Caco-2 (cell line): ENCODE measurements around the gene SSTR5. TPM values are rescaled to one million over a fixed set of nuclear protein-coding genes. Genes with fewer than 3 reads are reported as not detected.

Source experiments
- BruUV-seq: library from RNA; stranded (reverse); fragments of 400-500 nt; replicated peaks from 2 replicates; lab custom pipeline; 2021; lab: Mats Ljungman, UMichigan
- CTCF ChIA-PET: fragments of 300-600 bp; sonication (Branson Sonifier 250); formaldehyde crosslinking; loops from one replicate; lab custom pipeline; 2022; ENCODE audit warnings: antibody characterized with exemption; lab: Charles Lee
- POLR2A ChIA-PET: fragments of 300-600 bp; sonication (Branson Sonifier 250); formaldehyde crosslinking; loops from one replicate; lab custom pipeline; 2022; ENCODE audit warnings: antibody characterized with exemption; lab: Charles Lee
- DNase-seq, 2 experiments: peaks; one replicate each; pipeline versions ENCODE4 v3.0.0 to v3.0.0-alpha.2; 2020 to 2022
- H3K27me3 ChIP-seq: replicated peaks from 2 replicates; pipeline ENCODE4 v1.6.0; 2011; ENCODE audit warnings: low read length; ENCODE audit not compliant: control insufficient read depth, insufficient read depth
- H3K36me3 ChIP-seq: 2 replicates; pipeline ENCODE4 v1.5.1; 2011; ENCODE audit warnings: low read length; ENCODE audit not compliant: control insufficient read depth, insufficient read depth
- H3K4me1 ChIP-seq: fragments of 250-450 bp; sonication (Bioruptor Pico); 2 replicates; pipeline ENCODE4 v1.5.1; 2020; ENCODE audit warnings: mild to moderate bottlenecking
- H3K4me3 ChIP-seq: 2 replicates; pipeline ENCODE4 v1.5.1; 2011; ENCODE audit warnings: low read depth, mild to moderate bottlenecking, control low read depth, low read length
- H3K9me3 ChIP-seq: fragments of 250-450 bp; sonication (Bioruptor Pico); 2 replicates; pipeline ENCODE4 v1.5.1; 2020; ENCODE audit warnings: mild to moderate bottlenecking, moderate library complexity
- H3K27ac Mint-ChIP-seq: one replicate; pipeline ENCODE4 v1.8.0; 2022; ENCODE audit warnings: mixed read lengths; ENCODE audit not compliant: unreplicated experiment
- H3K27me3 Mint-ChIP-seq: one replicate; pipeline ENCODE4 v1.8.0; 2022; ENCODE audit warnings: mixed read lengths; ENCODE audit not compliant: insufficient read depth, unreplicated experiment
- H3K36me3 Mint-ChIP-seq: one replicate; pipeline ENCODE4 v1.8.0; 2022; ENCODE audit warnings: mild to moderate bottlenecking, mixed read lengths; ENCODE audit not compliant: insufficient read depth, unreplicated experiment
- H3K4me1 Mint-ChIP-seq: one replicate; pipeline ENCODE4 v1.8.0; 2022; ENCODE audit warnings: low read depth, mixed read lengths; ENCODE audit not compliant: unreplicated experiment
- H3K4me3 Mint-ChIP-seq: one replicate; pipeline ENCODE4 v1.8.0; 2022; ENCODE audit warnings: mild to moderate bottlenecking, moderate library complexity, mixed read lengths; ENCODE audit not compliant: unreplicated experiment
- H3K9me3 Mint-ChIP-seq: one replicate; pipeline ENCODE4 v1.8.0; 2022; ENCODE audit warnings: mixed read lengths; ENCODE audit not compliant: unreplicated experiment
- CTCF ChIP-seq, 2 experiments: fragments of 200-600 bp in 1 of 2; IDR thresholded peaks; 1 replicate in 1 of 2; 2 replicates in 1 of 2; pipeline versions ENCODE4 v1.5.1 to v1.8.0; 2011 to 2022; ENCODE audit warnings: antibody characterized with exemption in 1 of 2, control low read depth in 1 of 2, inconsistent platforms in 1 of 2, low read depth in 1 of 2, low read length in 1 of 2, mild to moderate bottlenecking in 1 of 2, moderate library complexity in 1 of 2; ENCODE audit not compliant: insufficient read depth in 1 of 2, severe bottlenecking in 1 of 2, unreplicated experiment in 1 of 2
- intact Hi-C: fragments of 100-400 bp; cut with micrococcal nuclease; formaldehyde crosslinking; loops from one replicate; pipeline ENCODE4 v1.10.0; 2022; ENCODE audit not compliant: unreplicated experiment
- total RNA-seq: library from RNA; stranded (reverse); gene quantifications from 2 replicates; pipeline ENCODE4 v1.2.3, GENCODE V29; 2022

SSTR5 gene
- total RNA-seq, 1 experiment from 2014 or later: 0.23 TPM

- CTCF ChIA-PET: no interaction called here
Measured at GRCh38 chr16:1124291-1124690, 51.7 kb downstream of the SSTR5 start.

GRCh38 chr16:1124795-1125194, 52.2 kb downstream of the SSTR5 start:
- no peak overlapping the region for H3K4me3 ChIP-seq
- ChIA-PET POLR2A (no interaction called here), CTCF (no interaction called here)
- no peaks in the 10 kb centered on the region for H3K4me1 ChIP-seq
- no peaks in the 10 kb centered on the region for H3K4me1 Mint-ChIP-seq
- no peaks in the 10 kb centered on the region for H3K9me3 Mint-ChIP-seq
- H3K9me3 ChIP-seq: no peaks in the 10 kb centered on the region
- DNase-seq: no peak
- no peaks in the 10 kb centered on the region for H3K27me3 Mint-ChIP-seq
- H3K36me3 Mint-ChIP-seq: no peaks in the 10 kb centered on the region
- no peak for TF ChIP-seq CTCF (IDR thresholded peaks at IDR 0.05; ENCODE audit: insufficient read depth in 1 of 2, low read depth in 1 of 2, low read length in 1 of 2, severe bottlenecking in 1 of 2, unreplicated experiment in 1 of 2)
- H3K27me3 ChIP-seq: no peaks in the 10 kb centered on the region
- intact Hi-C loops: no loop called here
- no peak overlapping the region for H3K27ac Mint-ChIP-seq
- H3K36me3 ChIP-seq: no peaks in the 10 kb centered on the region
- no TSS peak for BruUV-seq
- H3K4me3 Mint-ChIP-seq: no peak overlapping the region

More at GRCh38 chr16:1124291-1124690, 51.7 kb downstream of the SSTR5 start:
- no peak for DNase-seq
- H3K4me1 ChIP-seq: no peaks in the 10 kb centered on the region
- no peaks in the 10 kb centered on the region for H3K9me3 Mint-ChIP-seq
- H3K36me3 ChIP-seq: no peaks in the 10 kb centered on the region
- no peaks in the 10 kb centered on the region for H3K9me3 ChIP-seq
- POLR2A ChIA-PET: no interaction called here
- no peak for TF ChIP-seq CTCF (IDR thresholded peaks at IDR 0.05; ENCODE audit: insufficient read depth in 1 of 2, low read depth in 1 of 2, low read length in 1 of 2, severe bottlenecking in 1 of 2, unreplicated experiment in 1 of 2)
- BruUV-seq: no TSS peak
- H3K4me1 Mint-ChIP-seq: no peaks in the 10 kb centered on the region
- H3K27me3 ChIP-seq: no peaks in the 10 kb centered on the region
- intact Hi-C loops: no loop called here
- no peaks in the 10 kb centered on the region for H3K36me3 Mint-ChIP-seq
- H3K4me3 ChIP-seq: no peak overlapping the region
- no peak overlapping the region for H3K27ac Mint-ChIP-seq
- no peak overlapping the region for H3K4me3 Mint-ChIP-seq
- no peaks in the 10 kb centered on the region for H3K27me3 Mint-ChIP-seq

GRCh38 chr16:1125471-1125870, 52.9 kb downstream of the SSTR5 start:
- no peaks in the 10 kb centered on the region for H3K4me1 Mint-ChIP-seq
- intact Hi-C loops: no loop called here
- no peaks in the 10 kb centered on the region for H3K9me3 Mint-ChIP-seq
- no peaks in the 10 kb centered on the region for H3K36me3 ChIP-seq
- CTCF ChIA-PET: no interaction called here
- no peaks in the 10 kb centered on the region for H3K27me3 ChIP-seq
- DNase-seq: no peak
- no peak overlapping the region for H3K27ac Mint-ChIP-seq
- no peak overlapping the region for H3K4me3 Mint-ChIP-seq
- H3K9me3 ChIP-seq: no peaks in the 10 kb centered on the region
- no TSS peak for BruUV-seq
- POLR2A ChIA-PET: no interaction called here
- no peaks in the 10 kb centered on the region for H3K4me1 ChIP-seq
- TF ChIP-seq CTCF (IDR thresholded peaks at IDR 0.05; ENCODE audit: insufficient read depth in 1 of 2, low read depth in 1 of 2, low read length in 1 of 2, severe bottlenecking in 1 of 2, unreplicated experiment in 1 of 2): no peak
- H3K36me3 Mint-ChIP-seq: no peaks in the 10 kb centered on the region
- H3K4me3 ChIP-seq: no peak overlapping the region
- H3K27me3 Mint-ChIP-seq: no peaks in the 10 kb centered on the region
